HG03108 (cell line): Measurements from ENCODE around the gene CMTM2.
"Not testable (repeated sequence)": the region's sequence is repeated elsewhere in the genome, so short reads cannot be mapped to it uniquely, and the experiment has no call there.

ENCODE experiments used
- ATAC-seq: cut with Tn5 transposase; IDR thresholded peaks from one replicate; pipeline ENCODE4 v1.9.1; 2021; ENCODE audit warnings: moderate library complexity; ENCODE audit not compliant: unreplicated experiment

Gene CMTM2

GRCh38 chr16:66605177-66605978 lies 26.1 kb downstream of the CMTM2 start:
- peak; percentile 1 for ATAC-seq

- peak; percentile 53 for ATAC-seq
Observed at GRCh38 chr16:66605979-66606751, 26.9 kb downstream of the CMTM2 start.

GRCh38 chr16:66608241-66609138 lies 29.2 kb downstream of the CMTM2 start:
- ATAC-seq = peak; percentile 42

GRCh38 chr16:66609139-66609510 lies 29.9 kb downstream of the CMTM2 start:
- no peak for ATAC-seq

GRCh38 chr16:66610111-66610820 lies 31.0 kb downstream of the CMTM2 start:
- no peak for ATAC-seq

GRCh38 chr16:66611911-66612310 lies 32.6 kb downstream of the CMTM2 start:
- not testable (repeated sequence) for ATAC-seq

- ATAC-seq = no peak
Observed at GRCh38 chr16:66612422-66612821, 33.2 kb downstream of the CMTM2 start.

- ATAC-seq = no peak
Observed at GRCh38 chr16:66614161-66614802, 35.0 kb downstream of the CMTM2 start.

- ATAC-seq = no peak
Observed at GRCh38 chr16:66616169-66616568, 36.9 kb downstream of the CMTM2 start.

GRCh38 chr16:66616592-66616991 lies 37.3 kb downstream of the CMTM2 start:
- no peak for ATAC-seq

- ATAC-seq = no peak
Observed at GRCh38 chr16:66617010-66617434, 37.8 kb downstream of the CMTM2 start.

GRCh38 chr16:66617728-66618127 lies 38.5 kb downstream of the CMTM2 start:
- ATAC-seq = no peak

GRCh38 chr16:66618588-66619375 lies 39.5 kb downstream of the CMTM2 start:
- ATAC-seq = no peak

GRCh38 chr16:66619534-66620428 lies 40.5 kb downstream of the CMTM2 start:
- ATAC-seq = no peak

- ATAC-seq = no peak
Observed at GRCh38 chr16:66620429-66620795, 41.1 kb downstream of the CMTM2 start.

- ATAC-seq = no peak
Observed at GRCh38 chr16:66621973-66622372, 42.7 kb downstream of the CMTM2 start.

GRCh38 chr16:66622863-66623262 lies 43.6 kb downstream of the CMTM2 start:
- no peak for ATAC-seq

- no peak for ATAC-seq
Observed at GRCh38 chr16:66623755-66624154, 44.5 kb downstream of the CMTM2 start.
